Spinal cord (tissue), 10 donors: ENCODE results near the gene RARA. TPM values are rescaled to one million over a fixed set of nuclear protein-coding genes. Genes with fewer than 3 reads are reported as not detected.

Experiments used
- DNase-seq, 6 donors: peaks; one replicate each; pipeline versions ENCODE4 v3.0.0 to v3.0.0-alpha.2; 2013 to 2015; ENCODE audit warnings: low spot score in 6 of 6, low read depth in 4 of 6
- H3K27ac ChIP-seq: one replicate; pipeline ENCODE4 v1.5.1; 2013; ENCODE audit warnings: low read depth, low read length, control low read depth
- H3K27me3 ChIP-seq: one replicate; pipeline ENCODE4 v1.6.1; 2013; ENCODE audit warnings: low read length; ENCODE audit not compliant: control insufficient read depth, insufficient read depth
- H3K36me3 ChIP-seq: one replicate; pipeline ENCODE4 v1.6.1; 2013; ENCODE audit warnings: low read length; ENCODE audit not compliant: control insufficient read depth, insufficient read depth
- H3K4me1 ChIP-seq: one replicate; pipeline ENCODE4 v1.6.1; 2013; ENCODE audit warnings: low read length; ENCODE audit not compliant: control insufficient read depth, insufficient read depth
- H3K4me3 ChIP-seq: one replicate; pipeline ENCODE4 v1.5.1; 2013; ENCODE audit warnings: low read depth, low read length, control low read depth
- H3K9me3 ChIP-seq: one replicate; pipeline ENCODE4 v1.6.1; 2013; ENCODE audit warnings: low read length; ENCODE audit not compliant: control insufficient read depth, insufficient read depth
- WGBS: methylation state at CpG from one replicate; pipeline ENCODE4 v1.1.5; 2013; ENCODE audit warnings: missing lambda C conversion rate; ENCODE audit not compliant: insufficient coverage; 5-methylcytosine and 5-hydroxymethylcytosine counted together
- polyA plus RNA-seq, 2 donors: library from polyadenylated mRNA; unstranded; fragments of 120-200 nt; gene quantifications; one replicate each; pipeline ENCODE4 v1.2.1, GENCODE V29; 2013; ENCODE audit not compliant: insufficient read length in 2 of 2
- total RNA-seq, 2 donors: library from RNA; depleted of rRNA in 1 of 2; stranded (reverse); fragments of 120-200 nt in 1 of 2; fragments of >200 nt in 1 of 2; gene quantifications; one replicate each; pipeline versions ENCODE4 v1.2.3 to v1.2.4, GENCODE V29; 2013 to 2014
- donor health status: healthy.

Gene RARA
- total and polyA plus RNA-seq, 4 donors: 10.2 to 54.5 (median 36.9) TPM

- H3K4me3 ChIP-seq: peak overlapping the region; percentile 19
- H3K4me1 ChIP-seq: peaks cover 93% of the 10 kb centered on the region
- H3K36me3 ChIP-seq: peaks cover 49% of the 10 kb centered on the region
- H3K9me3 ChIP-seq: no peaks in the 10 kb centered on the region
- WGBS: 32% methylated on average over 16 of the region's 17 CpGs
- H3K27me3 ChIP-seq: no peaks in the 10 kb centered on the region
- peak in 4 of 6 donors; percentile 61 to 94 (median 76) for DNase-seq
- H3K27ac ChIP-seq: peak overlapping the region; percentile 91
Measured at GRCh38 chr17:40348562-40349476, 39.8 kb downstream of the RARA start.

- H3K27ac ChIP-seq: peak overlapping the region; percentile 91
- H3K4me3 ChIP-seq: peak overlapping the region; percentile 2
- peak in 2 of 6 donors; percentile 30 to 69 for DNase-seq
- peaks cover 55% of the 10 kb centered on the region for H3K36me3 ChIP-seq
- no peaks in the 10 kb centered on the region for H3K27me3 ChIP-seq
- 36% methylated on average over 10 of the region's 10 CpGs for WGBS
- H3K4me1 ChIP-seq: peaks cover 92% of the 10 kb centered on the region
- H3K9me3 ChIP-seq: no peaks in the 10 kb centered on the region
Measured at GRCh38 chr17:40349477-40349894, 40.5 kb downstream of the RARA start.

- Histone ChIP-seq H3K9me3 (no peaks in the 10 kb centered on the region), H3K27me3 (no peaks in the 10 kb centered on the region), H3K4me1 (peaks cover 92% of the 10 kb centered on the region), H3K4me3 (peak overlapping the region; percentile 2), H3K36me3 (peaks cover 61% of the 10 kb centered on the region), H3K27ac (peak overlapping the region; percentile 91)
- 19% methylated on average over 18 of the region's 19 CpGs for WGBS
- peak in 5 of 6 donors; percentile 86 to 97 (median 88) for DNase-seq
Measured at GRCh38 chr17:40349895-40350688, 41.1 kb downstream of the RARA start.

- H3K27ac ChIP-seq: peak overlapping the region; percentile 91
- H3K9me3 ChIP-seq: no peaks in the 10 kb centered on the region
- no peak overlapping the region for H3K4me3 ChIP-seq
- H3K36me3 ChIP-seq: peaks cover 69% of the 10 kb centered on the region
- DNase-seq: peak in 2 of 6 donors; percentile 89 to 96
- 7% methylated on average over 8 of the region's 17 CpGs for WGBS
- H3K4me1 ChIP-seq: peaks cover 92% of the 10 kb centered on the region
- no peaks in the 10 kb centered on the region for H3K27me3 ChIP-seq
Measured at GRCh38 chr17:40350689-40351358, 41.8 kb downstream of the RARA start.

GRCh38 chr17:40351359-40352236 is 42.6 kb downstream of the RARA start:
- H3K27me3 ChIP-seq: no peaks in the 10 kb centered on the region
- DNase-seq: peak in 1 of 6 donors; percentile 30
- H3K4me3 ChIP-seq: no peak overlapping the region
- H3K4me1 ChIP-seq: peaks cover 92% of the 10 kb centered on the region
- 26% methylated on average over 23 of the region's 27 CpGs for WGBS
- peak overlapping the region; percentile 91 for H3K27ac ChIP-seq
- H3K9me3 ChIP-seq: no peaks in the 10 kb centered on the region
- peaks cover 76% of the 10 kb centered on the region for H3K36me3 ChIP-seq

- peak in 1 of 6 donors; percentile 1 for DNase-seq
- Histone ChIP-seq H3K9me3 (no peaks in the 10 kb centered on the region), H3K27me3 (no peaks in the 10 kb centered on the region), H3K4me3 (no peak overlapping the region), H3K36me3 (peaks cover 81% of the 10 kb centered on the region), H3K27ac (peak overlapping the region; percentile 91), H3K4me1 (peaks cover 92% of the 10 kb centered on the region)
- WGBS: 71% methylated on average over 7 of the region's 7 CpGs
Measured at GRCh38 chr17:40352237-40352778, 43.3 kb downstream of the RARA start.

- Histone ChIP-seq H3K4me3 (no peak overlapping the region), H3K27ac (no peak overlapping the region), H3K9me3 (no peaks in the 10 kb centered on the region), H3K27me3 (no peaks in the 10 kb centered on the region), H3K36me3 (peaks cover 84% of the 10 kb centered on the region), H3K4me1 (peaks cover 92% of the 10 kb centered on the region)
- 76% methylated on average over 7 of the region's 9 CpGs for WGBS
- DNase-seq: peak in 1 of 6 donors; percentile 1
Measured at GRCh38 chr17:40352779-40353394, 43.9 kb downstream of the RARA start.
